ENCODE data around the gene ITIH5.

ITIH5 gene

GRCh38 chr10:7512487-7512886 lies 154.3 kb downstream of the ITIH5 start:
- no peak for DNase-seq

GRCh38 chr10:7511612-7512011 lies 155.2 kb downstream of the ITIH5 start:
- DNase-seq, result no peak

All from activated effector memory CD4-positive, alpha-beta T cell treated with anti-CD3 and anti-CD28 coated beads, Interleukin-2, amount 50 U/mL, for 16 hours (primary cell).